ENCODE results near the gene NIP7.
"Not testable (repeated sequence)": the region's sequence is repeated elsewhere in the genome, so short reads cannot be mapped to it uniquely, and the experiment has no call there.

Gene NIP7

GRCh38 chr16:69348222-69348621 lies 8.7 kb downstream of the NIP7 start:
- DNase-seq = no peak

- DNase-seq = no peak
Observed at GRCh38 chr16:69349536-69349935, 10.0 kb downstream of the NIP7 start.

- DNase-seq = no peak
Observed at GRCh38 chr16:69350536-69351133, 11.1 kb downstream of the NIP7 start.

- no peak for DNase-seq
Observed at GRCh38 chr16:69351309-69352027, 11.9 kb downstream of the NIP7 start, which contains the start of gene TMED6. Gene TMED6 (minus strand): TSS chr16:69351786. CDS start chr16:69351753, 33 bp downstream.

- DNase-seq = not testable (repeated sequence)
Observed at GRCh38 chr16:69360070-69360469, 20.5 kb downstream of the NIP7 start.

GRCh38 chr16:69363281-69363717 lies 23.7 kb downstream of the NIP7 start:
- no peak for DNase-seq

- no peak for DNase-seq
Observed at GRCh38 chr16:69364088-69364487, 24.5 kb downstream of the NIP7 start.

- DNase-seq = no peak
Observed at GRCh38 chr16:69365901-69366300, 26.3 kb downstream of the NIP7 start.

- DNase-seq = no peak
Observed at GRCh38 chr16:69366431-69366830, 26.9 kb downstream of the NIP7 start.

- no peak for DNase-seq
Observed at GRCh38 chr16:69367980-69368379, 28.4 kb downstream of the NIP7 start.

GRCh38 chr16:69368866-69369265 lies 29.3 kb downstream of the NIP7 start:
- no peak for DNase-seq

- DNase-seq = no peak
Observed at GRCh38 chr16:69371564-69371963, 32.0 kb downstream of the NIP7 start.

GRCh38 chr16:69373019-69373418 lies 33.4 kb downstream of the NIP7 start:
- DNase-seq = no peak

- DNase-seq = no peak
Observed at GRCh38 chr16:69376393-69377059, 37.0 kb downstream of the NIP7 start.

GRCh38 chr16:69378036-69378435 lies 38.5 kb downstream of the NIP7 start:
- DNase-seq = no peak

- no peak for DNase-seq
Observed at GRCh38 chr16:69378760-69379159, 39.2 kb downstream of the NIP7 start.

- no peak for DNase-seq
Observed at GRCh38 chr16:69381231-69381630, 41.7 kb downstream of the NIP7 start.

- DNase-seq = no peak
Observed at GRCh38 chr16:69382421-69382820, 42.8 kb downstream of the NIP7 start.

- no peak for DNase-seq
Observed at GRCh38 chr16:69384974-69385373, 45.4 kb downstream of the NIP7 start.

GRCh38 chr16:69386596-69386995 lies 47.0 kb downstream of the NIP7 start:
- no peak for DNase-seq
